Left colon (tissue), 2 donors: Measurements from ENCODE around the gene HOXB5. TPM values are rescaled to one million over a fixed set of nuclear protein-coding genes. Genes with fewer than 3 reads are reported as not detected.

ENCODE experiments used
- ATAC-seq: fragments of 200-7000 bp; cut with Tn5 transposase; one replicate; pipeline ENCODE4 v1.9.1; 2020; ENCODE audit warnings: mild to moderate bottlenecking, moderate library complexity
- DNase-seq, 2 donors: peaks; one replicate each; pipeline ENCODE4 v3.0.0-alpha.2; 2020
- intact Hi-C, 2 donors: fragments of 100-400 bp; cut with DNase I in 1 of 2; cut with micrococcal nuclease in 1 of 2; formaldehyde crosslinking; loops; one replicate each; pipeline versions ENCODE4 v1.11.2 to v1.14.0; 2022; cut with DNase I, micrococcal nuclease
- long read RNA-seq: library from polyadenylated mRNA; unstranded; transcript quantifications from one replicate; pipeline ENCODE4 v2.0.0, GENCODE V29; 2021
- total RNA-seq, 2 donors: library from RNA; stranded (reverse); fragmentation: NEBNext Ultra II Directional; extraction: Animal tissue kit (Norgen Biotek cat#: 25700); gene quantifications; one replicate each; pipeline ENCODE4 v1.2.1, GENCODE V29; 2021
- donor health status: DM: no; HTN: no; CAD: no.
- donor health status: DM: yes; HTN: yes; CAD: no.

Gene HOXB5
- 10 to 100 TPM; 14.5 to 16.4 TPM for total RNA-seq
- long read RNA-seq, transcript HOXB5-201 (2 exons, 2,041 nt): major isoform, 5 of 6 reads
- long read RNA-seq, partial matches to known transcripts: 0 of 6 reads
- long read RNA-seq, other reads (novel, unspliced or antisense): 1 of 6 reads

DNA sequence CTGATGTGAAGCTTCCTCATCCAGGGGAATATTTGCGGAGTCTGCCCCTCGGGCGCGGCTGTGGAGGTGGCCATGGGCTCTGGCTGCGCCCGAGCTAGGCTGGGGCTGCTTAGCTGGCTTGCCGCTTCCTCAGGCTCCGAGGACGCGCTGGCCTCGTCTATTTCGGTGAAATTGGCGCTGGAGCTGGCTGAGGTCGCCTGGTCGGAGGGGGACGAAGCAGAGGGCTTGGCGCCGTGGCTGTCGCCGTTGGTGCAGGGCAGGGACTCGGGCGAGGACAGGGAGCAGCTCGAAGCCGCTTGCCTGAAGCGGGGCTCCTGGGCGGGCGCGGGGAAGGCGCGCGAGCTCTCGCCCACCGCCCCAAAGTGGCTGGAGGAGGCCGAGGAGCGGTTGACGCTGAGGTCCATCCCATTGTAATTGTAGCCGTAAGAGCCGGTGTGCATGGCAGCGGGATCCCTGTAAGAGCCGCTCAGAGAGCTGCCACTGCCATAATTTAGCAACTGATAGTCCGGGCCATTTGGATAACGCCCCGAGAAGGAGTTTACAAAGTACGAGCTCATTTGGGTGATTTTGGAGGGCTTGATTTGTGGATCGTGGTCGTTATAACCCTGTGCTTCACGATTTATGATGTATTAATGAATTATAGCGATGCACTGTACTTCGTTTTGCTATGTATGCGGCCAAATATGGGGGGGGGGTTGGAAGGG lies at the start of gene HOXB5:
Gene HOXB5 (minus strand): TSS at position 654 of the 704 bp plus-strand sequence. CDS start 97 bp downstream, at position 557.
- intact Hi-C loops: no loop called here
- ATAC-seq: no peak
- no peak for DNase-seq

DNA sequence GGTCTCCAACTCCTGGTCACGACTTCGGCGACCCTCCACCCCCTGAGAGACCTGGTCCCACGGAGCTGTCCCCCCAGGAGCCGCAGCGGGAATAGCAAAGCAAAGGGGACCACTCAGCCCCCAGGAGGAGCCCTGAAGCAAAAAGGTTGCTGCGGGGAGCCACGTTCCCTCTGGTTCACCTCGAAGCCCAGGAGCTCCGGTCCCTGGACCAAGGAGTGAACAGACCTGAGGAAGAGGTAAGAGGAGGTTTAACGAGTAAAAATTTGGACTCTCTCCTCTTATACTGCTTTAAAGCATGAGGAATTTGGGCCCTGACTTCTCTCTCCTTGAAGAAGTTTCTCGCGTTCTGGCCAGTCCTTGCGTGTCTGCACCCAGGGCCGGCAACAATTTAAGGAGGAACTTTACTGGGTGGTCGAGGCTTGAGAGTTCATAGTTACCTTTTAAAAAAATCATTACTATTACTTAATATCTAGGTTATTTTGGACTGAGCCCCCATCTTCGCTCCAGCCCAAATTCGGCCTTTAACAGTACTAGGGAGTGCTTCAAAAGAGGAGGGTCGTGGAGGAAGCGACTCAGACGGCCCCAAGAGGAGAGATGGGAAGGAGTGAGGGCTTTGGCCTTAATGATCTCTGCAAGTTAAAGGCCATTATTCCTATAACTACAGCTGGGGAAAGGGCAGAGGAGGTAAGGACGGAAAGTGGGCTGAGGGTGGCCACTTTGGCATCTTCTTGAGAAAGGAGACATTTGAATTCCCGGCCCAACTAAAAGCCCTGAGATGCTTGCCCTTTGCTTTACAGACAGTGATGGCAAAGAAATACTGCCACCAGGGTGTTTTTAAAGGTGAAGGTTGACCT lies 49.5 kb upstream of the HOXB5 start:
- intact Hi-C loops: no loop called here
- DNase-seq (no peak), ATAC-seq (no peak)

- intact Hi-C loops: no loop called here
- ATAC-seq: peak; percentile 46
- DNase-seq: peak; percentile 73 to 81
Measured at GRCh38 chr17:48642059-48642842, 48.7 kb upstream of the HOXB5 start.

DNA sequence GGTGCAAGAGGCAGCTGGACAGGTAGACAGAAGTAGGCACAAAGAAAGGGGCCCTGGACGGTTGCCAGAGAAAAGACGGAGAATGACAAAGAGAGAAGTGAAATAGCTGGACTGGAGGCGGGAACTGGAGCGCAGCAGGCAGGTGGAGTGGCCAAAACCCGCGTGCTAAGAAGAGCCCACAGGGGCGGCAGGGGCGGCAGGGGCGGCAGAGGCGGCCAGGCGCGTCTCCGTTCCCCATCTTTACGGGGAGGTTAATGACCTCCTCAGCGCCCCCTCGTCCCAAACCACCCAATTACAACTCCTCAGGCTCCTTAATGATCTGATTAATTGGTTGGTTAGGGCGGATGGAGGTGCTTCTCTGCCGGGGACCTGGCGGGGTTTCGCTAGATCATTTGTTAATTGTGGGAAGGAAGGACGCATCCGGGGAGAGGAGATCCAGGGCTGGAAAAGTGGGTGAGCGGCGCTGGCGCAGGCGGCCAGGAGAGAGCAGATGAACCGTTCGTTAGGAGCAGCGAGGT lies 48.0 kb upstream of the HOXB5 start:
- no peak for ATAC-seq
- peak in 1 of 2 donors; percentile 43 for DNase-seq
- intact Hi-C loops: no loop called here

DNA sequence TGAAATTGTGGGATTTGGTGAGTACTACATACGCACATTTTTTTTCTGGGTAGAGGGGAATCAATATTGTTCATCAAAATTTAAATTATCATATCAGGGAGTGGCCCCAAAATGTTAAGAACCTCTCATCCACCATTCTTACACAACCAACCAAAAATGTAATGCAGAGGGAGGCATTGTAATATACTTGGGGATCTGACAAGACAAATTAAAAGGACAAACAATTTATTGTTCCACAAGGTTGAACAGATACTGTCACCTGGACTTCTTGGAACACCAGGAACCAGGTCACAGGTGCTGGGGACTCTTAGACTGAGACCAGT lies 47.2 kb upstream of the HOXB5 start:
- DNase-seq (no peak), ATAC-seq (no peak)
- intact Hi-C loops: no loop called here

DNA sequence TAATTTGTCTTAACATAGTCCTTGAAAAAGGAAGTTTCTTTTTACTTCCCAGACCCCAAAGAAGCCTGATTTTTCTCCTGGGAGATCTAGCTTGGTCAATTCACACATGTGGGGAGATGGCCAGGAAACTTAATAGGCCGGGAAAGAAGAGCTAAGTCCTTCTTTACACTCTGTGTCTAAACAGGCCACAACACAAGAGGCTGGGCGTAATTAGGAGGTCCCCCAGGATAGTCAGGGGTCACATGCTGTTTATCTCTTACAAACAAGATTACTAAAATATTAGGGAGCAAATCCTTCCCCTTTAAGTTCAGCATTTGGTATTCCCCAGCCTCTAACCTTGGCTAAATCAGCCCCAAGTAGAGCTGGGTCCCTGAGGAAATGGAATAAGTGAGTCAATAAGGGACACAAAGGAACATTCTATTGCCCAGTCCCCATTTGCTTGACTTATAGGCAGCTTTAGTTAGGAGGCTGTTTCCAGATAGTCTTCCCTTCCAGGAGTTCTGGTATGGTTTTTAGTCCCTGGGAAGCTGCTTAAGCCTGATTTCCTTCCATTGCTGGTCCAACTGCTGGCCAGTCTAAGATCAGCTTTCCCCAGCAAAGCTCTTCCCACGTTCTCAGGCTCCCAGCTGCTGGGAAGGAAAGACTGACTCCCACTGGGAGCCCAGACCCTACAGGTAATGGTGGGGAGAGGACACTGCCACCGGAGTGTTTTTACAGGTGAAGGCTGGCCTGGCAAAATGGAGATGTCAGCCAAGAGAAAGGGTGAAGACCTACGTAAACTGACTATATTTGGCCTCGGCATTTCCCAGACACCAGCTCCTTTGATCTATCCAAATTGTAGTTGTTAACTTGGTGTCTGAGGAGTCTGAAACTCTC lies 46.6 kb upstream of the HOXB5 start:
- intact Hi-C loops: no loop called here
- DNase-seq (no peak), ATAC-seq (no peak)

DNA sequence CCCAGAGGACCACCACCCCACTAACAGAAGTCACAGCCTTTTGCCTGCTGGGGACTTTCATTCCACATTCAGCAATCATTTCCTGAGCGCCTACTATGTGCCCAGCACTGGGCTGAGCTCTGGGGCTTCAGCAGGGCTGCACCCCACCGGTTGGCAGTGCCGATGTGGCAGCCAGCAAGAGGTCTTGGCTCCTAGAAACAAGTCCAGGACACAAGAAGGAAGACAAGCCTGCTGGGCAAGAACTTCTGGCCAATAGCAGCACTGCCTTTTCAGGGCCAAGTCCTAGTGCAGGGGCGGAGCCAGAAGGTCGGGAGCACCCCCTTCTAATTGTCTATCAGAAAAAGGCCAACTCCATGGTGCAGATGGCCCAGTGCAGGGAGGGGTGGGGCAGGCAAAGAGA lies 45.6 kb upstream of the HOXB5 start:
- intact Hi-C loops: no loop called here
- peak; percentile 54 for ATAC-seq
- DNase-seq: peak; percentile 86 to 94

- peak in 1 of 2 donors; percentile 33 for DNase-seq
- intact Hi-C loops: no loop called here
- no peak for ATAC-seq
Measured at GRCh38 chr17:48637323-48638260, 44.0 kb upstream of the HOXB5 start.

GRCh38 chr17:48636177-48637018 lies 42.8 kb upstream of the HOXB5 start:
- intact Hi-C loops: no loop called here
- ATAC-seq (peak; percentile 43), DNase-seq (peak; percentile 86 to 92)

DNA sequence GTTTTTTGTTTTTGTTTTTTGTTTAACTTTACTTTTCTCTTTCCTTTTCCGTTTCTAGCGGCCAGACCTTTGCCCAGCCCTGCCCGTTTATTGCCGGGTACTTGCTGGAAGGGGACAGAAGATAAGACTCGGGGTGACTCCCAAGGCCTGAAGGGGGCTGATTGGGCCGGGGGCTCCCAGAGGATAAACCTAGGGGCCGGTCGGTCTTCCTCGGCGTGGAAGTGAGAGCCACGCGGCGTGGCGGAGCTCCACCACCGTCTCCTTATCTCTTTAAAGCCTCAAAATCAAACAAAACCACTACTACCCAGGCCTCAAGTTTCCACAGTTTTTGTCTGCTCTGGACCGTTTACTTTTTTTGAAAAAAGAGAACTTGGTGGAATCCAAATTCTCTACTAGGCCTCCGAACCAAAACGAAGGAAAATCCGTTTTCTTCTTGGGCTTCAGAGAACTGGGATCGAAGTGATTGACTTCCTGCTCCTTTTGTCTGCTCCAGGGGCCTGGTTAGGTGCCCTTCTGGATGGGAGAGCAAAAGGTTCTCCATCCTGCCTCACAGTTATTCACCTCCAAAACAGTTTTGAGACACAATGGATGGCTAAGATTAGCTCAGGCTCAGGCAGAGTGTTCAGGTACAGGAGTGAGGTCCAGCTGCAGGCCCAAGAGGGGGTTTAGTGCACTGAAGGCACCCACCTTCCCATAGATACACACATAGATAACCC lies 41.1 kb upstream of the HOXB5 start:
- intact Hi-C loops: no loop called here
- peak; percentile 80 for DNase-seq
- ATAC-seq: peak; percentile 24

GRCh38 chr17:48633266-48633677 lies 39.7 kb upstream of the HOXB5 start:
- ATAC-seq (peak; percentile 13), DNase-seq (peak; percentile 34 to 52)
- intact Hi-C loops: no loop called here

GRCh38 chr17:48632579-48633265 lies 39.1 kb upstream of the HOXB5 start:
- DNase-seq (peak; percentile 17 to 23), ATAC-seq (no peak)
- intact Hi-C loops: no loop called here

- ATAC-seq (no peak), DNase-seq (peak; percentile 25 to 31)
- intact Hi-C loops: no loop called here
Measured at GRCh38 chr17:48631693-48632578, 38.4 kb upstream of the HOXB5 start.
